GM12878 (cell line): ENCODE data around the gene SRC.

Experiments
- EGR1 ChIP-seq, 2 experiments: IDR thresholded peaks; 1 replicate in 1 of 2; 2 replicates in 1 of 2; pipeline ENCODE4 v1.6.1; 2011 to 2012; ENCODE audit warnings: low read depth in 2 of 2, low read length in 2 of 2, borderline replicate concordance in 1 of 2, mild to moderate bottlenecking in 1 of 2, moderate library complexity in 1 of 2
- JUND ChIP-seq: IDR thresholded peaks from 2 replicates; pipeline ENCODE4 v1.6.1; 2012; ENCODE audit warnings: low read depth, mild to moderate bottlenecking, low read length, improper control_type of control experiment, moderate library complexity
- NFIC ChIP-seq: IDR thresholded peaks from 2 replicates; pipeline ENCODE4 v1.6.1; 2012; ENCODE audit warnings: low read depth, mild to moderate bottlenecking, inconsistent platforms, low read length, moderate library complexity
- ZNF207 ChIP-seq: fragments of 450-650 bp; IDR thresholded peaks from 2 replicates; pipeline ENCODE4 v1.6.1; 2014; ENCODE audit warnings: antibody characterized with exemption, mild to moderate bottlenecking, borderline replicate concordance
- TF ChIP-seq, protein P1 (sequence below), 3 experiments: IDR thresholded peaks in 2 of 3; conservative IDR thresholded peaks in 1 of 3; 2 replicates each; pipeline ENCODE4 v1.5.1; 2011; ENCODE audit warnings: low read depth in 3 of 3, low read length in 3 of 3, mild to moderate bottlenecking in 3 of 3, control low read depth in 2 of 3, moderate library complexity in 2 of 3, inconsistent platforms in 1 of 3, mixed read lengths in 1 of 3; ENCODE audit not compliant: control insufficient read depth in 2 of 3, insufficient read depth in 1 of 3; ENCODE audit errors: extremely low read depth in 1 of 3
- TF ChIP-seq, protein P2 (sequence below): IDR thresholded peaks from 2 replicates; pipeline ENCODE4 v1.6.1; 2011; ENCODE audit warnings: low read depth, mild to moderate bottlenecking, low read length, moderate library complexity, borderline replicate concordance; ENCODE audit errors: extremely low read depth

DNA sequence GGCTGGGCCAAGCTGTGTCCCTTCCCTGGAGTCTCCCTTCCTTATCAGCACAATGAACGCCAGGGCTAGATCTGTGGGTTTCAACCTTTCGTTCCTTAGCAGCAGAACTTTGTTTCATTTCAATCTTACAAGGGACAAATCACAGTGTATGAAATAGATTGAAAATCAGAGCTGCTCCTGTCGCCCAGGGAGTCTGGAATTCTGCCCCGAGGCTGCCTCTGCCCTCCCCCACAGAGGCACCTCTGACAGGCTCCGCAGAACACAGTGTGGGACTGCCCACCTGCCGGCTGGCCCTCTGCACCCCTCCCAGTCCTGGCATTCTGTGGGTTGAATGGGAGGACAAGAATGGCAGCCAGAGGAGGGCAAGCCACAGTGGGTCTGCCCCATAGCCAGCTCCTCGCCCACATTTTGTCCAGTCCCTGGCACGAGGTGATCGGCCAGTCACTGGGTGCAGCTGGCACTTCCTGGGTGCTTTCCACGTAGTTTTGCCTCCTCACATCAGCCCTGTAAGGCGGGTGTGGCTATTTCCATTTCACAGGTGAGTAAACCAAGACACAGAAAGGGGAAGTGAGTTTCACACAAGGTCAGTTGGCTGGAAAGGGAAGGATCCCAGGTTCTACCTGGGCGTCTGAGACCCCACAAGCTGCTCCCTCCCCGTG is 30.4 kb upstream of the SRC start:
- TF ChIP-seq JUND: no peak
- TF ChIP-seq, protein P1, sequence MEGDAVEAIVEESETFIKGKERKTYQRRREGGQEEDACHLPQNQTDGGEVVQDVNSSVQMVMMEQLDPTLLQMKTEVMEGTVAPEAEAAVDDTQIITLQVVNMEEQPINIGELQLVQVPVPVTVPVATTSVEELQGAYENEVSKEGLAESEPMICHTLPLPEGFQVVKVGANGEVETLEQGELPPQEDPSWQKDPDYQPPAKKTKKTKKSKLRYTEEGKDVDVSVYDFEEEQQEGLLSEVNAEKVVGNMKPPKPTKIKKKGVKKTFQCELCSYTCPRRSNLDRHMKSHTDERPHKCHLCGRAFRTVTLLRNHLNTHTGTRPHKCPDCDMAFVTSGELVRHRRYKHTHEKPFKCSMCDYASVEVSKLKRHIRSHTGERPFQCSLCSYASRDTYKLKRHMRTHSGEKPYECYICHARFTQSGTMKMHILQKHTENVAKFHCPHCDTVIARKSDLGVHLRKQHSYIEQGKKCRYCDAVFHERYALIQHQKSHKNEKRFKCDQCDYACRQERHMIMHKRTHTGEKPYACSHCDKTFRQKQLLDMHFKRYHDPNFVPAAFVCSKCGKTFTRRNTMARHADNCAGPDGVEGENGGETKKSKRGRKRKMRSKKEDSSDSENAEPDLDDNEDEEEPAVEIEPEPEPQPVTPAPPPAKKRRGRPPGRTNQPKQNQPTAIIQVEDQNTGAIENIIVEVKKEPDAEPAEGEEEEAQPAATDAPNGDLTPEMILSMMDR (IDR thresholded peaks at IDR 0.05 in 2 of 3, conservative IDR thresholded peaks at IDR 0.05 in 1 of 3; ENCODE audit: control insufficient read depth in 2 of 3, extremely low read depth in 1 of 3, insufficient read depth in 1 of 3, low read depth in 3 of 3, low read length in 3 of 3): no peak
- TF ChIP-seq, protein P2, sequence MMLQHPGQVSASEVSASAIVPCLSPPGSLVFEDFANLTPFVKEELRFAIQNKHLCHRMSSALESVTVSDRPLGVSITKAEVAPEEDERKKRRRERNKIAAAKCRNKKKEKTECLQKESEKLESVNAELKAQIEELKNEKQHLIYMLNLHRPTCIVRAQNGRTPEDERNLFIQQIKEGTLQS: no peak
- TF ChIP-seq NFIC: 0 out of 2 replicates have a peak, but pooled peaks have one; percentile 45
- no peak for TF ChIP-seq EGR1 (IDR thresholded peaks at IDR 0.05; ENCODE audit: borderline replicate concordance in 1 of 2, low read depth in 2 of 2, low read length in 2 of 2)
- TF ChIP-seq ZNF207: no peak
